Measurements from ENCODE around the gene FBN2.

GRCh38 chr5:128236334-128236733 lies 301.7 kb downstream of the FBN2 start:
- TF ChIP-seq CTCF (IDR thresholded peaks at IDR 0.05) (no peak), POLR2A (IDR thresholded peaks at IDR 0.05) (no peak)
